Mammary epithelial cell (primary cell): ENCODE results near the gene IQSEC3.

ENCODE experiments used
- EZH2 ChIP-seq: IDR thresholded peaks from 2 replicates; pipeline ENCODE4 v1.6.1; 2012; ENCODE audit warnings: low read length, inconsistent platforms, borderline replicate concordance
- TF ChIP-seq, protein P1 (sequence below), 2 donors: IDR thresholded peaks in 1 of 2; conservative IDR thresholded peaks in 1 of 2; 2 replicates each; pipeline ENCODE4 v1.5.1; 2011 to 2012; ENCODE audit warnings: inconsistent platforms in 2 of 2, low read length in 2 of 2, mild to moderate bottlenecking in 2 of 2, control low read depth in 1 of 2, low read depth in 1 of 2; ENCODE audit not compliant: insufficient read depth in 1 of 2; ENCODE audit errors: extremely low read depth in 1 of 2

DNA sequence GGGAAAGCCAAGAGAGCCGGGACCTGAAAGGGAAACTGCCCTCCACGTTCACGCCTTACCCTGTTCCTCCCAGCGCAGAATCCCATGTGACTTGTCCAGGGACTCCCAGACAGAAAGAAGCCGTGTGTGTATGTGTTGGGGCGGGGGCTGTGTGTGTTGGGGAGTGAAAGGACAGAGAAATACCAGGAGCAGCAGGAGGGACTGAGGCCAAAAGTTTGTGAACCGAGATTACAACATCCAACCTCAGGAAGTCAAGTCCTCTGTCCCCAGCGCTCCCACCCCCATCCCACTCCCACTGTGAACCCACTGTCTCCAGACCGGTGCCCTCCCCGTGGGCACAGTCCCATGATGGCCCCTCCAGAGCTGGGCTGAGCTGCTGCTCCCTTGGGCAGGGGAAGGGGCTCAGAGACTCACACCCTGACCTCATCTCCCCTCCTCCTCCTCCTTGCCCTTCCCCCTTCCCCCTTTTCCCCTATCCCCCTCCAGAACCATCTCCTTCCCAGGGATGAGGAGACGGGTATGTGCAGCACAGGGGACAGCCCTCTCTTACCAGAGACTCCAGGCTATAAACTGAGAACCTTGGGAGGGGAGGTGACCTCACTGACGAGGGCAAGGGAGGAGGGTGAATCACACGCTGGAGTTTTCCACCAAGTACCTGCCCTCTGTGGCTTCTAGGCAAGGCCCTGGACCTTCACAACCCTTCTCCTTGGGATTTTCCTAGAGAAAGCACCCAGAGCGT is 147.6 kb downstream of the IQSEC3 start, which contains the start of gene SLC6A12:
- TF ChIP-seq, protein P1, sequence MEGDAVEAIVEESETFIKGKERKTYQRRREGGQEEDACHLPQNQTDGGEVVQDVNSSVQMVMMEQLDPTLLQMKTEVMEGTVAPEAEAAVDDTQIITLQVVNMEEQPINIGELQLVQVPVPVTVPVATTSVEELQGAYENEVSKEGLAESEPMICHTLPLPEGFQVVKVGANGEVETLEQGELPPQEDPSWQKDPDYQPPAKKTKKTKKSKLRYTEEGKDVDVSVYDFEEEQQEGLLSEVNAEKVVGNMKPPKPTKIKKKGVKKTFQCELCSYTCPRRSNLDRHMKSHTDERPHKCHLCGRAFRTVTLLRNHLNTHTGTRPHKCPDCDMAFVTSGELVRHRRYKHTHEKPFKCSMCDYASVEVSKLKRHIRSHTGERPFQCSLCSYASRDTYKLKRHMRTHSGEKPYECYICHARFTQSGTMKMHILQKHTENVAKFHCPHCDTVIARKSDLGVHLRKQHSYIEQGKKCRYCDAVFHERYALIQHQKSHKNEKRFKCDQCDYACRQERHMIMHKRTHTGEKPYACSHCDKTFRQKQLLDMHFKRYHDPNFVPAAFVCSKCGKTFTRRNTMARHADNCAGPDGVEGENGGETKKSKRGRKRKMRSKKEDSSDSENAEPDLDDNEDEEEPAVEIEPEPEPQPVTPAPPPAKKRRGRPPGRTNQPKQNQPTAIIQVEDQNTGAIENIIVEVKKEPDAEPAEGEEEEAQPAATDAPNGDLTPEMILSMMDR (conservative IDR thresholded peaks at IDR 0.05 in 1 of 2, IDR thresholded peaks at IDR 0.05 in 1 of 2; ENCODE audit: extremely low read depth in 1 of 2, insufficient read depth in 1 of 2, low read depth in 1 of 2, low read length in 2 of 2): no peak
- TF ChIP-seq EZH2: no peak
